ENCODE measurements around the gene GYPC.

GYPC gene

DNA sequence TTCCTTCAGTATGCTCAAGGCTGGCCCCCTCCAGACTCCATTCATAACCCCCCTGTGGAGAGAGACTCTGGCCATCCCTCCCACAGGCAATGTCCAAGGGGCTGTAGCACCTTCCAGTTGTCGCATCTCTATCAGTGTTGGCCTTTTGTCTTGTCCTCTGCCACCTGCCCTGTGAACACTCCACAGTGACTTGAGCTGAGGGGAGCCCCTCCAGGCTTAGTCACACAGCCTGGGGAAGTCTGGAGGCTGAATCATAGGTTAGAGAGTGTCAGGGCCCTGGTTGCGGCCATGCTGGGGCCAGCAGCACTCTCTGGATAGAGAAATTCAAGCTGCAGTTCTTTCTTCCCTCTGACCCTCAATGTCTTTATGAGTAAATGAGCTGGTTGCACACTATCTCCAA is 64.7 kb downstream of the GYPC start:
- Histone ChIP-seq H3K4me3 (replicated peaks; ENCODE audit: insufficient read depth, low read length) (no peak overlapping the region), H3K27me3 (ENCODE audit: insufficient read depth, poor library complexity, severe bottlenecking) (no peaks in the 10 kb centered on the region), H3K27ac (replicated peaks) (no peak overlapping the region)
- no peak for TF ChIP-seq POLR2AphosphoS5 (IDR thresholded peaks at IDR 0.05; ENCODE audit: low read depth)
- TF ChIP-seq GABPA (IDR thresholded peaks at IDR 0.05; ENCODE audit: low read depth), result no peak
- TF ChIP-seq, protein P1, sequence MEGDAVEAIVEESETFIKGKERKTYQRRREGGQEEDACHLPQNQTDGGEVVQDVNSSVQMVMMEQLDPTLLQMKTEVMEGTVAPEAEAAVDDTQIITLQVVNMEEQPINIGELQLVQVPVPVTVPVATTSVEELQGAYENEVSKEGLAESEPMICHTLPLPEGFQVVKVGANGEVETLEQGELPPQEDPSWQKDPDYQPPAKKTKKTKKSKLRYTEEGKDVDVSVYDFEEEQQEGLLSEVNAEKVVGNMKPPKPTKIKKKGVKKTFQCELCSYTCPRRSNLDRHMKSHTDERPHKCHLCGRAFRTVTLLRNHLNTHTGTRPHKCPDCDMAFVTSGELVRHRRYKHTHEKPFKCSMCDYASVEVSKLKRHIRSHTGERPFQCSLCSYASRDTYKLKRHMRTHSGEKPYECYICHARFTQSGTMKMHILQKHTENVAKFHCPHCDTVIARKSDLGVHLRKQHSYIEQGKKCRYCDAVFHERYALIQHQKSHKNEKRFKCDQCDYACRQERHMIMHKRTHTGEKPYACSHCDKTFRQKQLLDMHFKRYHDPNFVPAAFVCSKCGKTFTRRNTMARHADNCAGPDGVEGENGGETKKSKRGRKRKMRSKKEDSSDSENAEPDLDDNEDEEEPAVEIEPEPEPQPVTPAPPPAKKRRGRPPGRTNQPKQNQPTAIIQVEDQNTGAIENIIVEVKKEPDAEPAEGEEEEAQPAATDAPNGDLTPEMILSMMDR (IDR thresholded peaks at IDR 0.05; ENCODE audit: insufficient read depth, low read length), result no peak
- no peak for TF ChIP-seq SPI1 (IDR thresholded peaks at IDR 0.05; ENCODE audit: borderline replicate concordance, low read depth)
- TF ChIP-seq, protein P2, sequence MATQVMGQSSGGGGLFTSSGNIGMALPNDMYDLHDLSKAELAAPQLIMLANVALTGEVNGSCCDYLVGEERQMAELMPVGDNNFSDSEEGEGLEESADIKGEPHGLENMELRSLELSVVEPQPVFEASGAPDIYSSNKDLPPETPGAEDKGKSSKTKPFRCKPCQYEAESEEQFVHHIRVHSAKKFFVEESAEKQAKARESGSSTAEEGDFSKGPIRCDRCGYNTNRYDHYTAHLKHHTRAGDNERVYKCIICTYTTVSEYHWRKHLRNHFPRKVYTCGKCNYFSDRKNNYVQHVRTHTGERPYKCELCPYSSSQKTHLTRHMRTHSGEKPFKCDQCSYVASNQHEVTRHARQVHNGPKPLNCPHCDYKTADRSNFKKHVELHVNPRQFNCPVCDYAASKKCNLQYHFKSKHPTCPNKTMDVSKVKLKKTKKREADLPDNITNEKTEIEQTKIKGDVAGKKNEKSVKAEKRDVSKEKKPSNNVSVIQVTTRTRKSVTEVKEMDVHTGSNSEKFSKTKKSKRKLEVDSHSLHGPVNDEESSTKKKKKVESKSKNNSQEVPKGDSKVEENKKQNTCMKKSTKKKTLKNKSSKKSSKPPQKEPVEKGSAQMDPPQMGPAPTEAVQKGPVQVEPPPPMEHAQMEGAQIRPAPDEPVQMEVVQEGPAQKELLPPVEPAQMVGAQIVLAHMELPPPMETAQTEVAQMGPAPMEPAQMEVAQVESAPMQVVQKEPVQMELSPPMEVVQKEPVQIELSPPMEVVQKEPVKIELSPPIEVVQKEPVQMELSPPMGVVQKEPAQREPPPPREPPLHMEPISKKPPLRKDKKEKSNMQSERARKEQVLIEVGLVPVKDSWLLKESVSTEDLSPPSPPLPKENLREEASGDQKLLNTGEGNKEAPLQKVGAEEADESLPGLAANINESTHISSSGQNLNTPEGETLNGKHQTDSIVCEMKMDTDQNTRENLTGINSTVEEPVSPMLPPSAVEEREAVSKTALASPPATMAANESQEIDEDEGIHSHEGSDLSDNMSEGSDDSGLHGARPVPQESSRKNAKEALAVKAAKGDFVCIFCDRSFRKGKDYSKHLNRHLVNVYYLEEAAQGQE (IDR thresholded peaks at IDR 0.05; ENCODE audit: insufficient replicate concordance, low read depth), result no peak
- DNase-seq (ENCODE audit: low read depth in 1 of 2, low spot score in 1 of 2), result no peak

DNA sequence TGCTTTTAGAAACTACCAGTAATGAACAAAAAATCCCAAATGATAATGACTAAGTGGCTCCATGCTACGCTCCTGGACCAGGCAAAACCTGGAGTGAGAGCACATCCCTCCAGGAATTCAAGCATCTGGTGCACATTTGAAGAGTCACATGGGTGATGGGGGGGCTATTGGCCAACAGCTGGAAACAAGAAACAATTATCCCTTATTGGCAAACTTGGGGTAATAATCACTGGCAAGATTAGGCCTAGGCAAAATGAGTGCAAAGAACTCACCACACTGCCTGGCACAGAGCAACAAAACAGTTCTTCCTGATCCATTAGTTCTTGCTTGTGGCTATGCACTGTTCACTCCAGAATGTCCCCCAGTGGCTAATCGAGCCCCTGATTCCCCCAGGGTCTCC is 66.1 kb downstream of the GYPC start:
- TF ChIP-seq POLR2AphosphoS5 (IDR thresholded peaks at IDR 0.05; ENCODE audit: low read depth) (no peak), SPI1 (IDR thresholded peaks at IDR 0.05; ENCODE audit: borderline replicate concordance, low read depth) (no peak), GABPA (IDR thresholded peaks at IDR 0.05; ENCODE audit: low read depth) (no peak)
- TF ChIP-seq, protein P1 (IDR thresholded peaks at IDR 0.05; ENCODE audit: insufficient read depth, low read length), result no peak
- TF ChIP-seq, protein P2 (IDR thresholded peaks at IDR 0.05; ENCODE audit: insufficient replicate concordance, low read depth), result no peak
- no peak overlapping the region for H3K4me3 ChIP-seq (replicated peaks; ENCODE audit: insufficient read depth, low read length)
- H3K27me3 ChIP-seq (ENCODE audit: insufficient read depth, poor library complexity, severe bottlenecking), result no peaks in the 10 kb centered on the region
- no peak for DNase-seq (ENCODE audit: low read depth in 1 of 2, low spot score in 1 of 2)
- no peak overlapping the region for H3K27ac ChIP-seq (replicated peaks)

DNA sequence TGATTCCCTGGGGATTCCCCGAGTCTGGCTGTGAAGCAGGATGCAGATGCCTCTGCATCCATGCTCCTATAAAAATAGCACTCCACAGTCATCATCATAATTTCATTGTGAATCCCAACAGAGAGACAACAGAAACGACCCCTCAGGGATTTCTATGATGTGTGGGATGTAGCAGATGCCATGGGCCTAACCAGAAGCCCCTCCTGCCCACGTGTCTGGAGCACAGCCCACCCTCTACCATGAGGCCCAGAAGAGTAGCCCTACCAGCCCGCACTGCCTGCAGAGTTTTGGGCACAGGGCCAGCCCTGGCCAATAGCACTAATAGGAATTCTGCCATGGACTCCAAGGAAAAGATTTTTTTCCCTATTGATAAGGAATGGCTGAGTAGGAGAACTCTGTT is 66.6 kb downstream of the GYPC start:
- Histone ChIP-seq H3K27me3 (ENCODE audit: insufficient read depth, poor library complexity, severe bottlenecking) (no peaks in the 10 kb centered on the region), H3K4me3 (replicated peaks; ENCODE audit: insufficient read depth, low read length) (no peak overlapping the region), H3K27ac (replicated peaks) (no peak overlapping the region)
- TF ChIP-seq GABPA (IDR thresholded peaks at IDR 0.05; ENCODE audit: low read depth), result no peak
- TF ChIP-seq, protein P1 (IDR thresholded peaks at IDR 0.05; ENCODE audit: insufficient read depth, low read length), result no peak
- TF ChIP-seq, protein P2 (IDR thresholded peaks at IDR 0.05; ENCODE audit: insufficient replicate concordance, low read depth), result no peak
- TF ChIP-seq SPI1 (IDR thresholded peaks at IDR 0.05; ENCODE audit: borderline replicate concordance, low read depth), result no peak
- TF ChIP-seq POLR2AphosphoS5 (IDR thresholded peaks at IDR 0.05; ENCODE audit: low read depth), result no peak
- DNase-seq (ENCODE audit: low read depth in 1 of 2, low spot score in 1 of 2), result no peak
